Trophoblast cell (in vitro differentiated cells and primary cell): ENCODE measurements around the gene MED4.

ENCODE experiments used
- DNase-seq, 2 donors: peaks; one replicate each; pipeline ENCODE4 v3.0.0-alpha.2; 2016
- H2AFZ ChIP-seq: 2 replicates; pipeline ENCODE4 v1.6.1; 2013; ENCODE audit warnings: low read length, moderate library complexity, mild to moderate bottlenecking; ENCODE audit not compliant: insufficient read depth, poor library complexity
- H2AK5ac ChIP-seq: 2 replicates; pipeline ENCODE4 v1.6.1; 2013; ENCODE audit warnings: mild to moderate bottlenecking, low read length
- H2BK120ac ChIP-seq: 2 replicates; pipeline ENCODE4 v1.6.1; 2013; ENCODE audit warnings: low read length, mild to moderate bottlenecking, moderate library complexity; ENCODE audit not compliant: insufficient read depth, poor library complexity
- H2BK12ac ChIP-seq: 2 replicates; pipeline ENCODE4 v1.6.1; 2013; ENCODE audit warnings: mild to moderate bottlenecking, low read length, moderate library complexity
- H2BK5ac ChIP-seq: 2 replicates; pipeline ENCODE4 v1.6.1; 2013; ENCODE audit warnings: low read length, low read depth, moderate library complexity, mild to moderate bottlenecking; ENCODE audit not compliant: poor library complexity
- H3K14ac ChIP-seq: 2 replicates; pipeline ENCODE4 v1.6.1; 2013; ENCODE audit warnings: mild to moderate bottlenecking, low read length
- H3K18ac ChIP-seq: 2 replicates; pipeline ENCODE4 v1.6.1; 2013; ENCODE audit warnings: mild to moderate bottlenecking, low read length
- H3K23ac ChIP-seq: 2 replicates; pipeline ENCODE4 v1.6.1; 2013; ENCODE audit warnings: low read length
- H3K27ac ChIP-seq: 2 replicates; pipeline ENCODE4 v1.5.1; 2013; ENCODE audit warnings: low read depth, mild to moderate bottlenecking, inconsistent platforms, low read length, moderate library complexity
- H3K27me3 ChIP-seq: 2 replicates; pipeline ENCODE4 v1.6.1; 2013; ENCODE audit warnings: inconsistent platforms, mild to moderate bottlenecking, low read length, moderate library complexity; ENCODE audit not compliant: insufficient read depth
- H3K36me3 ChIP-seq, 2 experiments: 1 replicate in 1 of 2; 2 replicates in 1 of 2; pipeline ENCODE4 v1.6.1; 2013; ENCODE audit warnings: low read length in 2 of 2, mild to moderate bottlenecking in 2 of 2, moderate library complexity in 1 of 2; ENCODE audit not compliant: insufficient read depth in 2 of 2, control insufficient read depth in 1 of 2
- H3K4ac ChIP-seq: 2 replicates; pipeline ENCODE4 v1.6.1; 2013; ENCODE audit warnings: low read depth, mild to moderate bottlenecking, low read length, moderate library complexity
- H3K4me1 ChIP-seq, 2 experiments: 1 replicate in 1 of 2; 2 replicates in 1 of 2; pipeline ENCODE4 v1.6.1; 2013; ENCODE audit warnings: low read length in 2 of 2, mild to moderate bottlenecking in 2 of 2, moderate library complexity in 1 of 2; ENCODE audit not compliant: insufficient read depth in 2 of 2, control insufficient read depth in 1 of 2
- H3K4me2 ChIP-seq: 2 replicates; pipeline ENCODE4 v1.6.1; 2013; ENCODE audit warnings: inconsistent platforms, mild to moderate bottlenecking, low read length, moderate library complexity
- H3K4me3 ChIP-seq: 2 replicates; pipeline ENCODE4 v1.5.1; 2013; ENCODE audit warnings: mild to moderate bottlenecking, low read depth, low read length, inconsistent platforms
- H3K79me1 ChIP-seq: one replicate; pipeline ENCODE4 v1.6.1; 2013; ENCODE audit warnings: low read length
- H3K79me2 ChIP-seq: 2 replicates; pipeline ENCODE4 v1.6.1; 2013; ENCODE audit warnings: low read length, mild to moderate bottlenecking; ENCODE audit not compliant: control insufficient read depth, insufficient read depth, poor library complexity
- H3K9ac ChIP-seq: 2 replicates; pipeline ENCODE4 v1.6.1; 2013; ENCODE audit warnings: mild to moderate bottlenecking, low read length
- H3K9me3 ChIP-seq: 2 replicates; pipeline ENCODE4 v1.6.1; 2013; ENCODE audit warnings: low read depth, mild to moderate bottlenecking, control low read depth, inconsistent platforms, low read length; ENCODE audit not compliant: insufficient read depth
- H4K12ac ChIP-seq: 2 replicates; pipeline ENCODE4 v1.6.1; 2013; ENCODE audit warnings: low read depth, mild to moderate bottlenecking, low read length, moderate library complexity
- H4K8ac ChIP-seq: 2 replicates; pipeline ENCODE4 v1.6.1; 2013; ENCODE audit warnings: low read depth, mild to moderate bottlenecking, low read length, moderate library complexity
- H4K91ac ChIP-seq: one replicate; pipeline ENCODE4 v1.6.1; 2013; ENCODE audit warnings: low read depth, mild to moderate bottlenecking, low read length, moderate library complexity
- WGBS: extraction: QIAGEN DNeasy Blood & Tissue Kit; methylation state at CpG from one replicate; pipeline ENCODE4 v1.1.7; 2013; ENCODE audit warnings: missing lambda C conversion rate; ENCODE audit not compliant: insufficient read length, insufficient coverage; ENCODE audit errors: extremely low coverage; 5-methylcytosine and 5-hydroxymethylcytosine counted together

MED4 gene

GRCh38 chr13:48132961-48133360 lies 38.1 kb upstream of the MED4 start:
- H3K4ac ChIP-seq = no peak overlapping the region
- no peak overlapping the region for H3K18ac ChIP-seq
- no peak overlapping the region for H4K91ac ChIP-seq
- H3K27ac ChIP-seq = no peak overlapping the region
- H3K79me1 ChIP-seq = no peaks in the 10 kb centered on the region
- no peak for DNase-seq
- no peaks in the 10 kb centered on the region for H3K9me3 ChIP-seq
- H3K23ac ChIP-seq = no peak overlapping the region
- no peak overlapping the region for H4K12ac ChIP-seq
- H3K36me3 ChIP-seq = no peaks in the 10 kb centered on the region
- H2AFZ ChIP-seq = no peak overlapping the region
- H3K4me3 ChIP-seq = no peak overlapping the region
- no peak overlapping the region for H3K4me2 ChIP-seq
- H2BK12ac ChIP-seq = no peak overlapping the region
- no CpG with 5 or more reads among the region's 3 CpGs for WGBS
- H4K8ac ChIP-seq = no peak overlapping the region
- H2BK5ac ChIP-seq = no peak overlapping the region
- no peak overlapping the region for H2BK120ac ChIP-seq
- H3K9ac ChIP-seq = no peak overlapping the region
- no peaks in the 10 kb centered on the region for H3K4me1 ChIP-seq
- H2AK5ac ChIP-seq = no peak overlapping the region
- no peaks in the 10 kb centered on the region for H3K79me2 ChIP-seq
- H3K14ac ChIP-seq = no peak overlapping the region
- H3K27me3 ChIP-seq = no peaks in the 10 kb centered on the region

GRCh38 chr13:48131533-48131932 lies 36.6 kb upstream of the MED4 start:
- no peak overlapping the region for H2AK5ac ChIP-seq
- H2BK120ac ChIP-seq = no peak overlapping the region
- H3K4me2 ChIP-seq = no peak overlapping the region
- H3K23ac ChIP-seq = no peak overlapping the region
- no peak overlapping the region for H3K27ac ChIP-seq
- H3K9ac ChIP-seq = no peak overlapping the region
- H3K79me2 ChIP-seq = no peaks in the 10 kb centered on the region
- no peaks in the 10 kb centered on the region for H3K9me3 ChIP-seq
- no peak overlapping the region for H3K4ac ChIP-seq
- no peak overlapping the region for H2BK5ac ChIP-seq
- H3K27me3 ChIP-seq = no peaks in the 10 kb centered on the region
- no CpG with 5 or more reads among the region's 2 CpGs for WGBS
- peaks cover 0 to 3% of the 10 kb centered on the region in 2 experiments for H3K4me1 ChIP-seq
- no peak overlapping the region for H4K12ac ChIP-seq
- no peak overlapping the region for H2AFZ ChIP-seq
- no peak for DNase-seq
- H3K4me3 ChIP-seq = no peak overlapping the region
- H4K8ac ChIP-seq = no peak overlapping the region
- no peaks in the 10 kb centered on the region for H3K79me1 ChIP-seq
- no peaks in the 10 kb centered on the region for H3K36me3 ChIP-seq
- no peak overlapping the region for H3K14ac ChIP-seq
- no peak overlapping the region for H2BK12ac ChIP-seq
- H3K18ac ChIP-seq = no peak overlapping the region
- no peak overlapping the region for H4K91ac ChIP-seq

GRCh38 chr13:48126944-48127830 lies 32.3 kb upstream of the MED4 start:
- no peaks in the 10 kb centered on the region for H3K36me3 ChIP-seq
- no CpG with 5 or more reads among the region's 5 CpGs for WGBS
- H4K12ac ChIP-seq = no peak overlapping the region
- H3K79me2 ChIP-seq = no peaks in the 10 kb centered on the region
- H2AK5ac ChIP-seq = no peak overlapping the region
- no peak overlapping the region for H3K14ac ChIP-seq
- H3K9me3 ChIP-seq = no peaks in the 10 kb centered on the region
- H3K27me3 ChIP-seq = no peaks in the 10 kb centered on the region
- H3K18ac ChIP-seq = no peak overlapping the region
- H3K4me1 ChIP-seq = peaks cover 3 to 5% of the 10 kb centered on the region in 2 experiments
- H2BK120ac ChIP-seq = peak overlapping the region; percentile 22
- peak; percentile 17 to 82 for DNase-seq
- H3K4me3 ChIP-seq = no peak overlapping the region
- no peak overlapping the region for H3K9ac ChIP-seq
- H3K4ac ChIP-seq = no peak overlapping the region
- no peak overlapping the region for H4K91ac ChIP-seq
- peak overlapping the region; percentile 78 for H3K27ac ChIP-seq
- H2BK12ac ChIP-seq = peak overlapping the region; percentile 17
- H3K4me2 ChIP-seq = no peak overlapping the region
- H2AFZ ChIP-seq = peak overlapping the region; percentile 71
- H3K23ac ChIP-seq = no peak overlapping the region
- peak overlapping the region; percentile 2 for H2BK5ac ChIP-seq
- H3K79me1 ChIP-seq = peaks cover 2% of the 10 kb centered on the region
- H4K8ac ChIP-seq = peak overlapping the region; percentile 65

GRCh38 chr13:48125794-48126228 lies 30.9 kb upstream of the MED4 start:
- Histone ChIP-seq H3K79me2 (no peaks in the 10 kb centered on the region), H3K4me3 (no peak overlapping the region), H3K4ac (no peak overlapping the region), H3K9me3 (no peaks in the 10 kb centered on the region), H4K12ac (no peak overlapping the region), H2BK5ac (no peak overlapping the region), H3K14ac (no peak overlapping the region), H2AK5ac (no peak overlapping the region), H2BK120ac (no peak overlapping the region), H3K9ac (no peak overlapping the region), H3K27ac (peak overlapping the region; percentile 52), H3K18ac (no peak overlapping the region), H2BK12ac (no peak overlapping the region), H3K36me3 (no peaks in the 10 kb centered on the region), H3K4me2 (no peak overlapping the region), H4K8ac (no peak overlapping the region), H3K4me1 (peaks cover 5 to 8% of the 10 kb centered on the region in 2 experiments), H4K91ac (no peak overlapping the region), H3K27me3 (no peaks in the 10 kb centered on the region), H3K79me1 (peaks cover 2% of the 10 kb centered on the region), H3K23ac (no peak overlapping the region), H2AFZ (no peak overlapping the region)
- no CpG with 5 or more reads among the region's 7 CpGs for WGBS
- no peak for DNase-seq
